ENCODE measurements around the gene OTP.
"Not testable (repeated sequence)": the region's sequence is repeated elsewhere in the genome, so short reads cannot be mapped to it uniquely, and the experiment has no call there.

Gene OTP

DNA sequence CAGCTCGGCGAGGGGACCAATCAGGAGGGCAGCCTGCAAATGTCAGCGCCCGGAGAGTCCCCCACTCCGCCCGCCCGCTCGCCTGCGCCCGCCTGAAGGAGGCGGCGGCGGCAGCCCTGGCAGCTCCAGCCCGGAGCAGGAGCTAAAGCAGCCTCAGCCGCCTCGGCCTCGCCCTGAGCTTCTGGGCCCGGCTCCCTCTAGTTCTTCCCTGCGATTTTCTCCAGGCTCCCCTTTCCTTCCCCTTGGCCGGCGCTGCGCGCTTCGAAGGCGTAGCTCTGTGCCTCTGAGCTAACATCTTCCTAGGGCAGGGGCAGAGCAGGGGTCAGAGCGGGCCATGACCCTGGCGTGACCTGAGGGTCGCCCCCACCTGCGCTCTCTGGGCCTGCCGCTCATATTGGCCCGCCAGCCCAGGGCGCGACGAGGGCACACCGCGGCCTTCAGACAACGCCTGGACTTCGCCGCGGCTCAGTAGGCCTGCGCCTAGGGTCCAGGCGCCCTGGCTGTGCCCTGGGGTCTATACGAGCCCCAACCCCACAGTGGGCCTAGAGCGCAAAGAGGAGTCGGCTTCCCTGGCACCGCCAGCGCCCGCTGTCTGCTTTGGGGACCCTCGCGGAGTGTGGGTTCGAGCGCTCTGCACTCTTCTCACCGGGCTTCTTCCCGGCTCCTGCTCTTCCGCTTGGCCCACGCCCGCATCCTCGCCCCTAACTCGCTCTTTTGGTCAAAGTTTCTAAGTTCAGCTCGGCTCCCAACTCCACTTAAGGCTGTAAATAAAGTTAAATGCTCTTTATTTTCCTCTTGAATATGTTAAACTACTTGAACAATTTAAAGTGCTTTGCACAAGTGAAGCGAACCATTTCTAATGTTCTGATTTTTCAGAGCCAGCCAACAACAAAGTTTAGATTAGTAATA, 504 bp upstream of the OTP start:
- no peak for DNase-seq

DNA sequence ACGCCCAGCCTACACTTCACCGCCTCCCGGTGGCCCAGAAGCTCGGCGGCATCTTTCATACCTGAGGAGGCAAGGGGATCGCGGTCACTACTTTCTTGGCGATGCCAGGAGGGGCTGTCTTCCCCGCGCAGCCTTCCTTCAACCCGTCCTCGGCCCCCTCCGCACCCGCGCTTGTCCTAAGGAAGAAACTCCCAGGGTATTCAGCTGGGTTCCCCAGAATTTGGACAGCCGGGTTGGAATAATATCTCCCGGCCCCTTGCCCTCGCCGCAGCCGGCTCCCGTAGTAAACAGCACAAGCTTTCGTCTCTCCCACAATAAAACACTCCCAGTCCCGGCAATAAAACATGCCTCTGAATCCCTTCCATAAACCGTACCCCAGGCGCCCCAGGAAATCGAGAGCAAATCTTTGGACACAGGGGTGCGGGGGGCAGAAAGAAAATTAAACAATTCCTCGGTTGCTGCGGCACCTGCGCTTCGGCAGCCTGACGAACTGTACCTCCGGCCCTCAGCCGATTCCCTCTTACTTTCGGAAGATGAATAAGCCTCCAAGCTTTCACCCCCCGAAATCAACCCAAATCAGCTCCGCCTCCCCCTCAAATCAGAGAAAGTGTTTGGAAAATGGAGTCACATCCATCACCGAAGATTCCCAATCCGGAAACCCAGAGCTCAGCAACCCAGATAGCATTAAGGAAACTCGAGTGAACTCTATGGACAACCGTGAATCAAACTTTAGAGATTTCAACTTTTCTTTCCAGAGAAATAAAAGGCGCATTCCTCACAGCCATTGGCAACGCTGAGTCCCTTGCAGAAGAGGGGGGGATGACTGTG, 1.1 kb downstream of the OTP start:
- DNase-seq: no peak

GRCh38 chr5:77636641-77637169, 1.8 kb downstream of the OTP start:
- no peak for DNase-seq

DNA sequence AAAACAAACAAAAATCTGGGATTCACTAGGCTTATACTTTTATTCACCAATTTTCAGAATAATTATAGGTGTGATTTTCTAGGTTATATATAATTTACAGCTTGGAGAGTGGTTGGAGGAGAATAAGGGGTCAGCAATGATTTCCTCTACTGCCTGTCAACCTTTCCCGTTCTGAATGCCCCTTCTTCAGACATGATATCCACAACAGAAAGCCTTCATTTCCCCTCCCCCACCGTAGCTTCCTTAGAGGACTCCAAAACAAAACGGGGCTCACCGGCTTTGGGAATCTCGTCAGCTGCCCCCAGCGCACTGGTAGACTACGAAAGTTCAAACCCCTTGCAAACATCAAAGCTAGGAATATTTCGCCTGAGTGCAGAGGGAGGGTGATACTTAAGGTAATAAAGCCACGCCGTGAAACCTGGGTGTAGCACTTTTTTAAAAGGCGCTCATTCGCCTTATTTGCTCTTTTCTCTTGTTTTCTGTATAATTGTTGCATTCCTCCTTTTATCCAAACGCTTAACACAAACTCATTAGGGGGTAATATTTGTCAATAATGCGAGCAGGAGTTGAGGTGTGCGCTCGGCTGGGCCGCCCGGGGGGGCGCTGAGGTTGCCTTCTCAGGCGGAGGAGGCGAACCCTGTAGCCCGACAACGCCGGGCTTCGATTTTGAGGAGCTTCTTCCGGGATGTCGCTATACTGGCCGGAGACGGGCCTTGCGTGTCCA, 2.4 kb downstream of the OTP start:
- no peak for DNase-seq

DNA sequence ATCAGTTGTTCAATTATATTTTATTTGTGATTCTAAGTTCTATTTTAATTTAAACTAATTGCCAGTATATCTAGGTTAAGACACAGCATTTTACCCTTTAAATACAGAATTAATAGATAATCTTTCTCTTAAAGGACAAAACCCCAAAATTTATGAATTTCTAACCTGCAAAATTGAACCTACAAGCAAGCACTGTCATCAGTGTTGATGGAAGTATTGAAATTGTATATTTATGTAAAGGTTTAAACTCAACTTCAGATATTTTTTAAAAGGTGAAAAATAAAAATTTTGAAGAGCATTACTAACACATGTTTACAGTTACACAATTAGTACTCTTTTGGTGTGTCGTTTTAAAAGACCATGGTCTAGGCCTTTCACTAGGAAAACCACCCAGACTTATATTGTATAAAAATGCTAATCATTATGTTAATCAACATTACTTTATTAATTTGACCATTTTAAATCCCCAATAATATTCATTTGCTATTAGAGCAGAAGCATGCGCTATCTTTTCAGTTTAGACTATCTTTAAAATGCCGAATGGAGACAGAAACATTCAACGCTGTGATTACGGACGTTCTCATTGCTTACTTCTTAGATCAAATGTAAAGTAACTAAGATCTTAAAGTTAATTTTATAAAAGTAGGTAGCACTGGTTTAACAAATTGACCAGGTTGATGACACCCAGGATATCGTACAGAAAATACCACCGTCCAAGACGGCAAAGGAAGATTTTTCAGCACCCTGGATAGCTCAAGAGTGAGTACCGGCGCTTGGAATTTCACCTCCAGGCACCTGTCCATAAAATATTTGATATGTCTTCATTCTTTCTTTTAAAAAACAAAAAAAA, 3.2 kb downstream of the OTP start:
- no peak for DNase-seq

DNA sequence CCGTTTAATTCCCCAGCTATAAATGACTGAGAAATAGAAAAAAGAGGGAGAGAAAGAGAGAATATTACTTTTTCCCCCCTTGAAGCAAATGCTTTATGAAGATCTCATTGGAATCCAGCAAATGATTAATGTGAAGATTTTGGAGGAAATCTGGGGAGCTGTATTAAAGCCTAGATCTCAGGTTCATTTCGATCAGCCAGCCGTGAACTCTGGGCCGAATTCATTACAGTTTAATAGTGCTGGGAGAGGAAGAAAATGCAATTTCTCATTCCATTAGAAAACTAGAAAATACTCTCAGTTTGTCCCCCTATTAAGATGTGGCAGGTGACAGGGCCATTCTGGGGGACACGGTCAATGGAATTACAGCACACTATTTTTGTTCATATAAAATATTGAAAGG, 4.8 kb downstream of the OTP start:
- DNase-seq: no peak

GRCh38 chr5:77633207-77633675, 5.3 kb downstream of the OTP start:
- DNase-seq: no peak

GRCh38 chr5:77632526-77633206, 5.8 kb downstream of the OTP start:
- no peak for DNase-seq

GRCh38 chr5:77630114-77630680, 8.3 kb downstream of the OTP start:
- DNase-seq: no peak

DNA sequence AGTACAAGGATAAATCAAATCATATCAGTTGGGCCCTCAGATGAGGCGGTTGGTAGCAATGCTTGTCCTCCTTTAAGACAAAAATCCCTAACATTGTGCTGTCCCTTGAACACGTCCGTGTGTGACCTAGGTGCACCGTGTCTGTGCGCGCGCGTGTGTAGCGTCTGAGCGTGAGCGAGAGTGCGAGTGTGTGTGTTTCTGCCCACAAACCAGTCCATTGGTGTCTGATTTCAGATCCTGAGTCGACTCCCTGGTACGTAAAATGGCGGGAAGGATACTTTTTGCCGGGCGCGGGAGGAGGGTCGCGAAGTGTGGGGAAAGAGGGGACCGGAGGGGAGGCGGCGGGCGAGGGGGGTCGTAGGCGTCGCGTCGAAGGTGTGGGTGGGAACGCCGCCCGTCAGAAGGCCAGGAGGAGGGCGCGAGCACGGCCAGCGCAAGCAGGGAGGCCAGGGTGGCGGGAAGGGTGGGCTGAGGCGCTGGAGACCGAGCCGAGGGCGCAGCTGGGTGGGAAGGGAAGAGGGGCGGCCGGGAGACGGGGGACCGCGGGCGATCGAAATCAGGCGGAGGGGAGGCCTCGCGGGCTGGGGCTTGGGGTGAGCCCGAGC, 8.9 kb downstream of the OTP start:
- DNase-seq: no peak

DNA sequence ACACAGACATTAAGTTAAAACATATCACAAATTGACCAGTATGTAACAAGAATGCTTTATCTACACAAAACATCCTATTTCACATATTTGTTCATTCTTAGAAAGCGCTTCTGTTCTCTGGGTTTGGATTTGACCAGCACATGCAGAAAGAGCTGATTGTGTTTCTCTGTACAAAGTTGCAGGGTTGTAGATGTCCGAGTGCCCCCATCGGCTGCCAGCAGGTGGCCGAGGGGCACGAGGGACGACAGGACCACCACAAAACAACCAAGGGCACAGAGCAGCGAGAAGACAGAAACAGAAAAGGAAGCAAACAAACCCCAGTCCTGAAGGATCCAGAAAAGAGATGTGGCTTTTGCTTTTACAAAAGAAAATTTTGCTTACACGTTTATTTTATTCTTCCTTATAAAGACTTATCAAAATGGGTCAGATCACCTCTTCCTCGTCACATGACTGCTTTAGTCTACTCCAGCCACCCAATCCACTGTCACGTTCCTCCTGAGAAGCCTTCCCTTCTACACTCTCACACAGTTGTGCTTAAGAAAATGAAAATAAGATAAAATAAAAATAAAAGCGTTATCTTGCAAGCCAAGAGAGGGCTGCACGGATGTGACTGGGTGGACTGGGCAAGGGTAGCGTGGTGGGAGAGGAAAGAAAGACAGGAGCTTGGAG, 9.5 kb downstream of the OTP start:
- no peak for DNase-seq

- no peak for DNase-seq
Observed at GRCh38 chr5:77627869-77628674, 10.4 kb downstream of the OTP start.

GRCh38 chr5:77623203-77623740, 15.2 kb downstream of the OTP start:
- DNase-seq: no peak

- DNase-seq: no peak
Observed at GRCh38 chr5:77621440-77621839, 17.1 kb downstream of the OTP start.

GRCh38 chr5:77620405-77620804, 18.1 kb downstream of the OTP start:
- no peak for DNase-seq

DNA sequence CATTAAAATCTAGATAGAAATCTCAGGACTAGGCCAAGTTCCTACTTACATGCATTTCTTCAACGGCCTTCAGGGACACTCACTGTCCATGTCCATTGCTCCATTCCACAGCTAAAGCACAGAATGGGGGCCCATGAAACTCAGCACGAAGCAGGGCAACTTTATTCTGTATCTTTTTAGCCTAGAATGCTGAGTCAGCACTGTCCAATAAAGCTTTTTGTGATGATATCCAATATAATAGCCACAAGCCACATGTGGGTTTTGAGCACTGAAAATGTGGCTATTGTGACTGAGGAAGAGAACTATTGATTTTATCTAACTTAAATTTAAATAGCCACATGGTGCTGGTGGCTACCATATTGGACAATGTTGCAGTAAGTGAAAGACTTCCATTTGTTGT, 21.6 kb downstream of the OTP start:
- DNase-seq: no peak

- DNase-seq: not testable (repeated sequence)
Observed at GRCh38 chr5:77608927-77609326, 29.6 kb downstream of the OTP start.

DNA sequence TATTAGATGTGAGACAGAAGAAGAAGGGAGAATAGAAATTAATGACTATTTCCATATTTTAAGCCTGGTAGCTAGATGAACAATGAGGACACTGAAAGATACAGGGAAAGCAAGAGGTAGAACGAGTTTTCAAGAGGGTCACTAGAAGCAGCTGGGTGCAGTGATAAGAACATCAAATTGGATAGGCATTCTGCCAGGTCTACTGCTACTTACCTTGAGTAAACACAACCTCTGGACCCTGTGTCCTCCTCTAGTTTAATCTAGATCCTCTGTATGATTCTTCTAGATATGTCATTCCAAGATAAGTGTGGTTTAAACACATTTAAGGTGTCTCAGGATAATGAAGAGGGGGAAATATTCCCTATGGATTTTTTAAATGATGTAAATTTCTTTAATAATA, 31.2 kb downstream of the OTP start:
- DNase-seq: no peak

- no peak for DNase-seq
Observed at GRCh38 chr5:77606279-77606678, 32.2 kb downstream of the OTP start.

All from cortex of kidney (tissue), 1 donor.